GM23338 (cell line): ENCODE data around the gene NR5A2. TPM values are rescaled to one million over a fixed set of nuclear protein-coding genes. Genes with fewer than 3 reads are reported as not detected.

Source experiments
- ATAC-seq: fragments of 200-7000 bp; cut with Tn5 transposase; 3 replicates; pipeline ENCODE4 v1.9.1; 2020
- DNase-seq: peaks from one replicate; pipeline ENCODE4 v3.0.0-alpha.2; 2015; ENCODE audit warnings: low spot score
- H2AFZ ChIP-seq: fragments of 200-600 bp; sonication (generic); 2 replicates; pipeline ENCODE4 v1.8.0; 2016; ENCODE audit warnings: antibody characterized with exemption, mild to moderate bottlenecking, moderate library complexity
- H3F3A ChIP-seq: fragments of 200-600 bp; sonication (generic); replicated peaks from 2 replicates; pipeline ENCODE4 v1.8.0; 2017; ENCODE audit warnings: antibody characterized with exemption, mixed run types, low read depth
- H3K27ac ChIP-seq: fragments of 200-600 bp; sonication (generic); 2 replicates; pipeline ENCODE4 v1.6.1; 2016; ENCODE audit warnings: low read depth
- H3K27me3 ChIP-seq: fragments of 200-600 bp; sonication (generic); 2 replicates; pipeline ENCODE4 v1.8.0; 2016; ENCODE audit warnings: mild to moderate bottlenecking, mixed run types, moderate library complexity; ENCODE audit not compliant: insufficient read depth
- H3K36me3 ChIP-seq: fragments of 200-600 bp; sonication (generic); 2 replicates; pipeline ENCODE4 v1.8.0; 2016; ENCODE audit warnings: mild to moderate bottlenecking; ENCODE audit not compliant: insufficient read depth
- H3K4me1 ChIP-seq: fragments of 200-600 bp; sonication (generic); 2 replicates; pipeline ENCODE4 v1.8.0; 2016; ENCODE audit warnings: mild to moderate bottlenecking, moderate library complexity; ENCODE audit not compliant: insufficient read depth
- H3K4me2 ChIP-seq: fragments of 200-600 bp; sonication (generic); 2 replicates; pipeline ENCODE4 v1.7.1; 2017; ENCODE audit warnings: mixed run types
- H3K4me3 ChIP-seq: fragments of 200-600 bp; sonication (generic); 2 replicates; pipeline ENCODE4 v1.6.1; 2016; ENCODE audit warnings: mixed run types
- H3K79me2 ChIP-seq: fragments of 200-600 bp; sonication (generic); replicated peaks from 2 replicates; pipeline ENCODE4 v1.8.0; 2017; ENCODE audit warnings: mild to moderate bottlenecking; ENCODE audit not compliant: insufficient read depth
- H3K9me2 ChIP-seq: fragments of 200-600 bp; sonication (generic); 2 replicates; pipeline ENCODE4 v1.8.0; 2017; ENCODE audit not compliant: insufficient read depth
- H4K20me1 ChIP-seq: fragments of 200-600 bp; sonication (generic); replicated peaks from 2 replicates; pipeline ENCODE4 v1.8.0; 2017; ENCODE audit warnings: mild to moderate bottlenecking; ENCODE audit not compliant: insufficient read depth
- H3K27ac Mint-ChIP-seq: 2 replicates; pipeline ENCODE4 v1.8.0; 2020; ENCODE audit warnings: inconsistent platforms, mild to moderate bottlenecking, moderate library complexity, mixed read lengths
- H3K27me3 Mint-ChIP-seq: 3 replicates; pipeline ENCODE4 v1.8.0; 2022; ENCODE audit warnings: low read depth, mild to moderate bottlenecking, moderate library complexity, mixed read lengths, inconsistent platforms; ENCODE audit not compliant: insufficient read depth, poor library complexity
- H3K36me3 Mint-ChIP-seq: 3 replicates; pipeline ENCODE4 v1.8.0; 2021; ENCODE audit warnings: low read depth, mild to moderate bottlenecking, inconsistent platforms, moderate library complexity, mixed read lengths
- H3K4me1 Mint-ChIP-seq: 3 replicates; pipeline ENCODE4 v1.8.0; 2020; ENCODE audit warnings: mild to moderate bottlenecking, inconsistent platforms, mixed read lengths
- H3K4me3 Mint-ChIP-seq: 3 replicates; pipeline ENCODE4 v1.8.0; 2021; ENCODE audit warnings: moderate library complexity, mild to moderate bottlenecking, inconsistent platforms, mixed read lengths
- H3K9me3 Mint-ChIP-seq: 3 replicates; pipeline ENCODE4 v1.8.0; 2020; ENCODE audit warnings: moderate library complexity, mild to moderate bottlenecking, inconsistent platforms, mixed read lengths
- CREB1 ChIP-seq: fragments of 250-450 bp; sonication (Bioruptor Pico); IDR thresholded peaks from 2 replicates; pipeline ENCODE4 v1.5.0; 2020; ENCODE audit warnings: low read depth, mild to moderate bottlenecking, moderate library complexity
- EZH2 ChIP-seq: fragments of 200-600 bp; sonication (generic); IDR thresholded peaks from one replicate; pipeline ENCODE4 v1.8.0; 2017; ENCODE audit warnings: antibody characterized with exemption, mild to moderate bottlenecking, low read depth; ENCODE audit not compliant: unreplicated experiment
- NANOG ChIP-seq: IDR thresholded peaks from 2 replicates; pipeline ENCODE4 v1.6.1; 2016; ENCODE audit warnings: antibody characterized with exemption, borderline replicate concordance
- POLR2AphosphoS5 ChIP-seq: IDR thresholded peaks from 2 replicates; pipeline ENCODE4 v1.6.1; 2016; ENCODE audit warnings: antibody characterized with exemption, low read depth
- REST ChIP-seq: IDR thresholded peaks from one replicate; pipeline ENCODE4 v1.6.1; 2018; ENCODE audit warnings: antibody characterized with exemption; ENCODE audit not compliant: unreplicated experiment
- ZNF114 ChIP-seq: fragments of 250-450 bp; sonication (Bioruptor Pico); IDR thresholded peaks from 2 replicates; pipeline ENCODE4 v1.5.0; 2020; ENCODE audit warnings: mild to moderate bottlenecking, moderate library complexity
- ZNF462 ChIP-seq: fragments of 250-450 bp; sonication (Bioruptor Pico); IDR thresholded peaks from 2 replicates; pipeline ENCODE4 v1.5.0; 2020; ENCODE audit warnings: mild to moderate bottlenecking, moderate library complexity
- polyA plus RNA-seq: library from polyadenylated mRNA; unstranded; fragments of >200 nt; fragmentation: Nextera tagmentation; extraction: Ambion mirVana; gene quantifications from 2 replicates; pipeline ENCODE4 v1.2.1, GENCODE V29; 2016
- total RNA-seq: library from RNA; depleted of rRNA; stranded (reverse); fragments of >200 nt; shearing (Covaris generic); gene quantifications from 2 replicates; pipeline ENCODE4 v1.2.3, GENCODE V29; 2014

NR5A2 gene
- total and polyA plus RNA-seq, 2 experiments from 2014 or later: 4.4 to 13.1 TPM

GRCh38 chr1:200053646-200054045 is 26.1 kb downstream of the NR5A2 start:
- Histone ChIP-seq H2AFZ (no peak overlapping the region), H3F3A (no peaks in the 10 kb centered on the region), H4K20me1 (no peaks in the 10 kb centered on the region), H3K4me2 (no peak overlapping the region), H3K9me2 (no peaks in the 10 kb centered on the region), H3K27me3 (no peaks in the 10 kb centered on the region), H3K27ac (no peak overlapping the region), H3K4me3 (no peak overlapping the region), H3K36me3 (no peaks in the 10 kb centered on the region), H3K79me2 (peaks cover 60% of the 10 kb centered on the region), H3K4me1 (peaks cover 30% of the 10 kb centered on the region)
- Mint-ChIP-seq H3K4me3 (no peak overlapping the region), H3K27ac (no peak overlapping the region), H3K9me3 (no peaks in the 10 kb centered on the region), H3K36me3 (no peaks in the 10 kb centered on the region; the same call in 1 of the 3 replicates), H3K27me3 (peaks cover 4% of the 10 kb centered on the region), H3K4me1 (peaks cover 41% of the 10 kb centered on the region)
- DNase-seq: no peak
- peak; percentile 49; the same call in 2 of the 3 replicates for ATAC-seq
- TF ChIP-seq EZH2 (no peak), ZNF114 (CRISPR knock-in tag) (no peak), NANOG (no peak), POLR2AphosphoS5 (no peak), REST (no peak), ZNF462 (CRISPR knock-in tag) (no peak), CREB1 (CRISPR knock-in tag) (no peak)
